ENCODE data around the gene ATCAY. TPM values are rescaled to one million over a fixed set of nuclear protein-coding genes. Genes with fewer than 3 reads are reported as not detected.

The ATCAY gene
- polyA plus RNA-seq, 2 of the 4 experiments (the other 2 are of a cell fraction) = 0.06 TPM; not detected in 1

- Histone ChIP-seq H3K4me3 (no peak overlapping the region), H3K4me1 (no peaks in the 10 kb centered on the region), H3K4me2 (no peak overlapping the region), H3K9me3 (no peaks in the 10 kb centered on the region), H3K27ac (no peak overlapping the region)
- FAIRE-seq = no peak
- ChIA-PET CTCF (no interaction called here), POLR2A (no interaction called here)
- ATAC-seq = peak in 1 of 2 experiments; percentile 43; a peak in 3 of 6 replicates
- TF ChIP-seq ZFP36 (IDR thresholded peaks at IDR 0.05; ENCODE audit: borderline replicate concordance, partially characterized antibody) (no peak), FOSB (CRISPR knock-in tag; IDR thresholded peaks at IDR 0.05) (no peak), MAX (IDR thresholded peaks at IDR 0.05) (no peak), HDAC2 (IDR thresholded peaks at IDR 0.05) (no peak), ZSCAN20 (CRISPR knock-in tag; IDR thresholded peaks at IDR 0.05) (no peak), NFE2L2 (conservative IDR thresholded peaks at IDR 0.05; ENCODE audit: low read length) (no peak), KDM5A (IDR thresholded peaks at IDR 0.05) (no peak), E2F6 (IDR thresholded peaks at IDR 0.05; ENCODE audit: borderline replicate concordance, low read depth) (no peak), MYC (IDR thresholded peaks at IDR 0.05; ENCODE audit: borderline replicate concordance, low read length) (no peak), PBX3 (IDR thresholded peaks at IDR 0.05) (no peak), BHLHE40 (IDR thresholded peaks at IDR 0.05; ENCODE audit: low read depth, low read length) (no peak), GATA3 (IDR thresholded peaks at IDR 0.05; ENCODE audit: borderline replicate concordance) (no peak), HOXA7 (CRISPR knock-in tag; IDR thresholded peaks at IDR 0.05) (no peak), CEBPB (IDR thresholded peaks at IDR 0.05) (no peak), MAZ (IDR thresholded peaks at IDR 0.05; ENCODE audit: borderline replicate concordance, low read depth, low read length) (no peak), POLR2A (IDR thresholded peaks at IDR 0.05; ENCODE audit: low read length) (no peak), HOXB5 (CRISPR knock-in tag; IDR thresholded peaks at IDR 0.05) (no peak), RNF2 (IDR thresholded peaks at IDR 0.05; ENCODE audit: borderline replicate concordance, low read depth) (no peak), ESRRA (IDR thresholded peaks at IDR 0.05; ENCODE audit: borderline replicate concordance, low read length) (no peak)
- WGBS (ENCODE audit: missing lambda C conversion rate) = 34% methylated on average over 8 of the region's 8 CpGs
- DNase-seq (ENCODE audit: low read depth in 1 of 2, low spot score in 1 of 2) = peak in 1 of 2 experiments; percentile 26
Measured at GRCh38 chr19:3942790-3943409, 62.4 kb downstream of the ATCAY start.

- Histone ChIP-seq H3K4me1 (no peaks in the 10 kb centered on the region), H3K4me3 (no peak overlapping the region), H3K27ac (no peak overlapping the region), H3K9me3 (no peaks in the 10 kb centered on the region), H3K4me2 (no peak overlapping the region)
- ATAC-seq (no peak), FAIRE-seq (no peak), DNase-seq (ENCODE audit: low read depth in 1 of 2, low spot score in 1 of 2) (no peak)
- WGBS (ENCODE audit: missing lambda C conversion rate) = 66% methylated on average over 10 of the region's 11 CpGs
- POLR2A ChIA-PET = no interaction called here
- TF ChIP-seq CHD2 (IDR thresholded peaks at IDR 0.05; ENCODE audit: low read length, partially characterized antibody) (no peak), FOSB (CRISPR knock-in tag; IDR thresholded peaks at IDR 0.05) (no peak), RCOR1 (IDR thresholded peaks at IDR 0.05; ENCODE audit: low read depth, low read length) (no peak), HOXB13 (CRISPR knock-in tag; IDR thresholded peaks at IDR 0.05; ENCODE audit: low read depth) (no peak), JUNB (IDR thresholded peaks at IDR 0.05) (no peak), BHLHE40 (IDR thresholded peaks at IDR 0.05; ENCODE audit: low read depth, low read length) (no peak), KDM5A (IDR thresholded peaks at IDR 0.05) (no peak), E2F6 (IDR thresholded peaks at IDR 0.05; ENCODE audit: borderline replicate concordance, low read depth) (no peak), MAZ (IDR thresholded peaks at IDR 0.05; ENCODE audit: borderline replicate concordance, low read depth, low read length) (no peak), ELK1 (IDR thresholded peaks at IDR 0.05; ENCODE audit: low read depth, low read length) (no peak), EP300 (IDR thresholded peaks at IDR 0.05) (no peak)
- CTCF ChIA-PET = interaction anchor here (0.6 kb wide), 1 partner anchor 317 kb away, joined by 3 read pairs; no protein-coding TSS in a partner anchor
Measured at GRCh38 chr19:3944018-3944721, 63.7 kb downstream of the ATCAY start.

All from A549 (cell line).